ENCODE measurements around the gene SLC9A8.

Gene SLC9A8

GRCh38 chr20:49838546-49838945 is 25.9 kb downstream of the SLC9A8 start:
- Histone ChIP-seq H3K4me2 (no peak overlapping the region), H3K4me1 (ENCODE audit: low read depth, poor library complexity, severe bottlenecking) (peaks cover 5% of the 10 kb centered on the region), H3K4me3 (IDR thresholded peaks at IDR 0.05; ENCODE audit: insufficient read depth, low read depth, low read length) (no peak overlapping the region), H3K9ac (no peak overlapping the region), H3K27me3 (ENCODE audit: insufficient read depth, low read depth) (no peaks in the 10 kb centered on the region), H3K36me3 (ENCODE audit: insufficient read depth) (no peaks in the 10 kb centered on the region), H3K27ac (no peak overlapping the region), H2AFZ (ENCODE audit: low read depth) (no peak overlapping the region), H3K79me2 (ENCODE audit: insufficient read depth, low read depth) (no peaks in the 10 kb centered on the region), H4K20me1 (ENCODE audit: insufficient read depth) (no peaks in the 10 kb centered on the region)
- no peak for TF ChIP-seq CTCF (conservative IDR thresholded peaks at IDR 0.05; ENCODE audit: low read depth, low read length)

- Histone ChIP-seq H3K9ac (no peak overlapping the region), H2AFZ (ENCODE audit: low read depth) (no peak overlapping the region), H3K4me2 (no peak overlapping the region), H3K36me3 (ENCODE audit: insufficient read depth) (no peaks in the 10 kb centered on the region), H3K4me3 (IDR thresholded peaks at IDR 0.05; ENCODE audit: insufficient read depth, low read depth, low read length) (no peak overlapping the region), H3K4me1 (ENCODE audit: low read depth, poor library complexity, severe bottlenecking) (peaks cover 22% of the 10 kb centered on the region), H3K27me3 (ENCODE audit: insufficient read depth, low read depth) (no peaks in the 10 kb centered on the region), H4K20me1 (ENCODE audit: insufficient read depth) (no peaks in the 10 kb centered on the region), H3K79me2 (ENCODE audit: insufficient read depth, low read depth) (no peaks in the 10 kb centered on the region), H3K27ac (no peak overlapping the region)
- TF ChIP-seq CTCF (conservative IDR thresholded peaks at IDR 0.05; ENCODE audit: low read depth, low read length): no peak
These were observed 30.5 kb downstream of the SLC9A8 start for GRCh38 chr20:49843139-49843538.

- H3K27ac ChIP-seq: no peak overlapping the region
- peaks cover 22% of the 10 kb centered on the region for H3K4me1 ChIP-seq (ENCODE audit: low read depth, poor library complexity, severe bottlenecking)
- H3K36me3 ChIP-seq (ENCODE audit: insufficient read depth): no peaks in the 10 kb centered on the region
- no peak overlapping the region for H2AFZ ChIP-seq (ENCODE audit: low read depth)
- no peaks in the 10 kb centered on the region for H3K27me3 ChIP-seq (ENCODE audit: insufficient read depth, low read depth)
- H3K4me3 ChIP-seq (IDR thresholded peaks at IDR 0.05; ENCODE audit: insufficient read depth, low read depth, low read length): no peak overlapping the region
- no peak overlapping the region for H3K4me2 ChIP-seq
- no peak for TF ChIP-seq CTCF (conservative IDR thresholded peaks at IDR 0.05; ENCODE audit: low read depth, low read length)
- no peaks in the 10 kb centered on the region for H4K20me1 ChIP-seq (ENCODE audit: insufficient read depth)
- no peak overlapping the region for H3K9ac ChIP-seq
- H3K79me2 ChIP-seq (ENCODE audit: insufficient read depth, low read depth): no peaks in the 10 kb centered on the region
These were observed 31.2 kb downstream of the SLC9A8 start for GRCh38 chr20:49843770-49844380.

- no peaks in the 10 kb centered on the region for H3K79me2 ChIP-seq (ENCODE audit: insufficient read depth, low read depth)
- H3K27me3 ChIP-seq (ENCODE audit: insufficient read depth, low read depth): no peaks in the 10 kb centered on the region
- H3K4me2 ChIP-seq: no peak overlapping the region
- H4K20me1 ChIP-seq (ENCODE audit: insufficient read depth): no peaks in the 10 kb centered on the region
- no peak for TF ChIP-seq CTCF (conservative IDR thresholded peaks at IDR 0.05; ENCODE audit: low read depth, low read length)
- peaks cover 22% of the 10 kb centered on the region for H3K4me1 ChIP-seq (ENCODE audit: low read depth, poor library complexity, severe bottlenecking)
- H3K9ac ChIP-seq: no peak overlapping the region
- no peak overlapping the region for H3K27ac ChIP-seq
- no peaks in the 10 kb centered on the region for H3K36me3 ChIP-seq (ENCODE audit: insufficient read depth)
- no peak overlapping the region for H2AFZ ChIP-seq (ENCODE audit: low read depth)
- H3K4me3 ChIP-seq (IDR thresholded peaks at IDR 0.05; ENCODE audit: insufficient read depth, low read depth, low read length): no peak overlapping the region
These were observed 32.4 kb downstream of the SLC9A8 start for GRCh38 chr20:49845060-49845459.
